Placental pericyte (primary cell): ENCODE results near the gene COMMD4. TPM values are rescaled to one million over a fixed set of nuclear protein-coding genes. Genes with fewer than 3 reads are reported as not detected.

ENCODE experiments used
- small RNA-seq: library from RNA; depleted of rRNA; stranded (forward); fragments of <200 nt; gene quantifications from one replicate; pipeline ENCODE3, GENCODE V24; 2012; ENCODE audit warnings: low replicate concordance
- total RNA-seq: library from RNA; depleted of rRNA; stranded (reverse); fragments of >200 nt; gene quantifications from 2 replicates; pipeline ENCODE4 v1.2.3, GENCODE V29; 2012

The COMMD4 gene
- total RNA-seq: 69.6 and 93.9 TPM in 2 replicates

DNA sequence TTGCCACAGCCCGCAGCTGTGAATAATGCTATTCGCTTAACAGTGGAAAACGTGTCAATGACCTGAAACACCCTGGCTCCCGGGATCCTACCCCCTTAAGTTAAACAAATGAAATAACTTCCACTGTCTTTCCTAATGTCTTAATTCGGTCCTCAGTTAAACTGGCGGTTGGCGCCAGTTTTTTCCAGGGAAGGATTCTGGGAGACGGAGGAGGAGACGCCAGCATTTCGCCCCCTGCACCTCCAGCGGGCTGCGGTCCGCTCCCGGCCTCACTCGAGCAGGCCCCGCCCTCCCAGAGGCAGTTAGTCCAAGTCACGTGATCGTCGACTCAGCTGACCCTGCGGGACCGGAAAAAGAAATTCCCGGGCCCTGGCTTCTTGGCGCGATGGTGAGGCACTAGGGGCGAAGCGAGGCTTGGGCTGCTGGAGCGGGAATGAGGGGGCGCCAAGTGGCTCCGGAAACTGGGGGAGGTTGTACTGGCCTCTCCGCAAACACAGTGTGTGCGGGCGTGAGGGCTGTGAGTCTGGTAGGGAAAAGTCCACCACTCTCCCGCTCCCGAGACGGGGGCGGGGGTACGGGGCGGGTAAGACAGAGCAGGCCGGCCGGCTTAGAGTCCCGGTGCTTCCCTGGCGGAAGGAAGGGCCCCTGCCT, at the start of gene COMMD4:
Gene COMMD4, plus strand, starts transcription at position 359 of the 651 bp plus-strand sequence. Its CDS starts 27 bp downstream, at position 386.

DNA sequence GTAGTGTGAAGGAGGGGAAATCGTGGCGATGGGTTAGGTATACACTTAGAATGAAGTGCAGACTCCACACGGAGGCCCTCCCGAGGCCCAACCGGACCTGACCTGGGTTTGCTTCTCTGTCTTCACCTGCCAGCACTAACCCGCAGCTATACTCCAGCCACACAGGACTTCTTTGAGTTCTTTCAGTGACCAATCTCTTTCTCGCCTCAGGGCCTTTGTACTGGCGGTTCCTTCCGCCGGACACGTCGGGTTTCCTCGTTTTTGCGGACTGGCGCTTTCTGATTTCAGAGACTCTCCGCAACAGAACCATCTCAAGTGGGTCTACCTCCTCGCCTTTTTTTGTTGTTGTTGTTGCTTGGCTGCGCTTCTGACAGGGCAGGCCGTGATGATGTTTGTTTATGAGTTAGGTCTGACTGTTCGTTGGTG, 10.9 kb downstream of the COMMD4 start, which contains the start of gene NEIL1:
Gene NEIL1, plus strand, starts transcription at position 244 of the 426 bp plus-strand sequence. CDS start 1,867 bp downstream, outside the sequence.

DNA sequence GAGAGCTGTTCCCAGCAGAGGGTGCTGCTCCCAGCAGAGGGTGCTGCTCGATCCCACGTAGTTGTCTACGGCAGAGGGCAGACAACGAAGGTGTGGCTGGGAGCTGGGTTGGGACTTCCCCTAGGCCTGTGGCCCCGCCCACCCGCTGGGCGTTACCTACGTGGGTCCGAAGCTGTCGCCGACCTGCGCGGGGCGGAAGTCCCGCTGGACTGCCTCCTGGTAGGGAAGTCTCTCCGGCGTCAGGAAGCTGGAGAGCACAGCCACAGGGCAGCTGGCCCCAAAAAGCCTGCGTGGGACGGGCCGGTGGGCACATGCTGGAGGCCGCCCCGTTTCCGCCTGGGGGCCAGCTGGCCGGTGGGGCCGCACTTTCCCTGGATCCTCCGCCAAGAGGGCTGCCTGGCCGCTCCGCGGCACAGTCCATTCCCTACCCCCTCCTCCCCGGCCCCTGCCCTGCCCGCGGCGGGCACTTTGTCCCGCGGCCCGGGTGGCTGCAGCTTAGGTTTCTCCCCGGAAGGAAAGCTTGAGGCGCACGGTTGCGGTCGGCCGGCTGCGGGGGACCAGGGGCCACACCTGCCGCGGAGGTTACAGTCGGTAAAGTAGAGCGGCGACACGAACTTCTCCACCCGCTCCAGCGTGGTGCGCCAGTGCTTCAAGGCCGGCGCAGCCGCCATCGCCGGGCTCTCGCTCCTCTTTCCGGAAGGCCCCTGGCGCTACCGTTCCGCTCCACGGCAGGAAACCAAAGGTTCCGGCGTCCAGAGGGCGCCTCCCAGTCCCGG, 32.2 kb downstream of the COMMD4 start, which contains the start of gene MAN2C1:
Gene MAN2C1, minus strand, starts transcription at position 695 of the 776 bp plus-strand sequence. Its CDS starts 24 bp downstream, at position 671.

Small RNA genes lying within 50 kb of the gene (small RNA-seq; reads per million reads assigned to genes)
- gene RN7SL327P: not detected

Other genes with a start within 250 kb of the COMMD4 start
- 12.9 and 16.0 TPM in 2 replicates for gene C15orf39, start 134.2 kb upstream of the COMMD4 start, total RNA-seq
- gene GOLGA6C, start 77.7 kb upstream of the COMMD4 start, total RNA-seq: 0.14 TPM in 1 of 2 replicates, not detected in the other
- not detected in 2 replicates for gene GOLGA6D, start 53.2 kb upstream of the COMMD4 start, total RNA-seq
- 0.86 and 1.3 TPM in 2 replicates for gene NEIL1, start 11.0 kb downstream of the COMMD4 start, total RNA-seq
- 115 and 135 TPM in 2 replicates for gene MAN2C1, start 32.5 kb downstream of the COMMD4 start, total RNA-seq
- 35.2 and 42.5 TPM in 2 replicates for gene SIN3A, start 115.6 kb downstream of the COMMD4 start, total RNA-seq
- gene PTPN9, start 243.3 kb downstream of the COMMD4 start, total RNA-seq: 28.9 and 31.4 TPM in 2 replicates